ENCODE results near the gene DNER. TPM values are rescaled to one million over a fixed set of nuclear protein-coding genes. Genes with fewer than 3 reads are reported as not detected.
A peak's percentile ranks its signal among the peaks of the same experiment; 100 is the strongest.
"Not testable (repeated sequence)": the region's sequence is repeated elsewhere in the genome, so short reads cannot be mapped to it uniquely, and the experiment has no call there.

The DNER gene
- total RNA-seq, 8 experiments from 2014 or later = 0.52 to 102 (median 62.3) TPM

- H3K4me1 ChIP-seq (replicated peaks in 1 of 2) = peaks cover 2 to 6% of the 10 kb centered on the region in 2 donors
- ATAC-seq (replicated peaks in 6 of 8) = no peak
- H3K27ac ChIP-seq = no peak overlapping the region
- in situ Hi-C loops (cut with MboI; ENCODE audit: low pct_unique_long_range_greater_than_20kb in 2 of 9, low sequenced_read_pairs in 9 of 9, unreplicated experiment in 9 of 9) = no loop called here
- no peak overlapping the region for H3K4me3 ChIP-seq
- 17 to 100% (median 83%) methylated on average over 1 to 3 of the region's 3 CpGs; no CpG with 5 or more reads in 1 of the 10 experiments for WGBS, 10 experiments
Measured at GRCh38 chr2:229403296-229403695, 311.1 kb downstream of the DNER start.

GRCh38 chr2:229401171-229401865 lies 313.0 kb downstream of the DNER start:
- in situ Hi-C loops (cut with MboI; ENCODE audit: low pct_unique_long_range_greater_than_20kb in 2 of 9, low sequenced_read_pairs in 9 of 9, unreplicated experiment in 9 of 9) = no loop called here
- Histone ChIP-seq H3K4me3 (no peak overlapping the region), H3K27ac (no peak overlapping the region)

GRCh38 chr2:229393926-229394325 lies 320.4 kb downstream of the DNER start:
- ATAC-seq (replicated peaks in 6 of 8) = no peak
- 69 to 100% (median 97%) methylated on average over 1 to 4 of the region's 4 CpGs; no CpG with 5 or more reads in 2 of the 10 experiments for WGBS, 10 experiments
- in situ Hi-C loops (cut with MboI; ENCODE audit: low pct_unique_long_range_greater_than_20kb in 2 of 9, low sequenced_read_pairs in 9 of 9, unreplicated experiment in 9 of 9) = no loop called here
- H3K4me3 ChIP-seq = no peak overlapping the region
- no peaks in the 10 kb centered on the region for H3K4me1 ChIP-seq (replicated peaks in 1 of 2)
- H3K27ac ChIP-seq = no peak overlapping the region

More at GRCh38 chr2:229401171-229401865, 313.0 kb downstream of the DNER start:
- no peaks in the 10 kb centered on the region for H3K4me1 ChIP-seq (replicated peaks in 1 of 2)
- ATAC-seq (replicated peaks in 6 of 8) = no peak
- WGBS, 10 experiments = 10 to 82% (median 59%) methylated on average over 1 to 4 of the region's 4 CpGs

GRCh38 chr2:229392196-229392595 lies 322.2 kb downstream of the DNER start:
- Histone ChIP-seq H3K27ac (no peak overlapping the region), H3K4me1 (replicated peaks in 1 of 2) (no peaks in the 10 kb centered on the region), H3K4me3 (no peak overlapping the region)
- WGBS, 10 experiments = 0 to 100% (median 86%) methylated on average over 1 to 2 of the region's 2 CpGs; no CpG with 5 or more reads in 3 of the 10 experiments
- in situ Hi-C loops (cut with MboI; ENCODE audit: low pct_unique_long_range_greater_than_20kb in 2 of 9, low sequenced_read_pairs in 9 of 9, unreplicated experiment in 9 of 9) = no loop called here
- no peak for ATAC-seq (replicated peaks in 6 of 8)

- Histone ChIP-seq H3K27ac (no peak overlapping the region), H3K4me3 (no peak overlapping the region), H3K4me1 (replicated peaks in 1 of 2) (no peaks in the 10 kb centered on the region)
- in situ Hi-C loops (cut with MboI; ENCODE audit: low pct_unique_long_range_greater_than_20kb in 2 of 9, low sequenced_read_pairs in 9 of 9, unreplicated experiment in 9 of 9) = no loop called here
- 7 to 100% (median 79%) methylated on average over 1 to 4 of the region's 4 CpGs for WGBS, 10 experiments
- no peak for ATAC-seq (replicated peaks in 6 of 8)
Measured at GRCh38 chr2:229388731-229389130, 325.6 kb downstream of the DNER start.

GRCh38 chr2:229387866-229388265 lies 326.5 kb downstream of the DNER start:
- in situ Hi-C loops (cut with MboI; ENCODE audit: low pct_unique_long_range_greater_than_20kb in 2 of 9, low sequenced_read_pairs in 9 of 9, unreplicated experiment in 9 of 9) = no loop called here
- ATAC-seq (replicated peaks in 6 of 8) = no peak
- Histone ChIP-seq H3K4me3 (no peak overlapping the region), H3K27ac (no peak overlapping the region), H3K4me1 (replicated peaks in 1 of 2) (no peaks in the 10 kb centered on the region)
- WGBS, 10 experiments = 0 to 100% (median 68%) methylated on average over 1 to 5 of the region's 5 CpGs; no CpG with 5 or more reads in 2 of the 10 experiments

GRCh38 chr2:229380101-229380625 lies 334.2 kb downstream of the DNER start:
- no peaks in the 10 kb centered on the region for H3K4me1 ChIP-seq (replicated peaks in 1 of 2)
- no peak overlapping the region for H3K27ac ChIP-seq
- ATAC-seq (replicated peaks in 6 of 8) = no peak
- WGBS, 10 experiments = 75 to 100% (median 93%) methylated on average over 2 to 5 of the region's 5 CpGs; no CpG with 5 or more reads in 1 of the 10 experiments
- in situ Hi-C loops (cut with MboI; ENCODE audit: low pct_unique_long_range_greater_than_20kb in 2 of 9, low sequenced_read_pairs in 9 of 9, unreplicated experiment in 9 of 9) = no loop called here
- no peak overlapping the region for H3K4me3 ChIP-seq

- no peaks in the 10 kb centered on the region for H3K4me1 ChIP-seq (replicated peaks in 1 of 2)
- in situ Hi-C loops (cut with MboI; ENCODE audit: low pct_unique_long_range_greater_than_20kb in 2 of 9, low sequenced_read_pairs in 9 of 9, unreplicated experiment in 9 of 9) = no loop called here
- no peak overlapping the region for H3K27ac ChIP-seq
- no peak for ATAC-seq (replicated peaks in 6 of 8)
- H3K4me3 ChIP-seq = no peak overlapping the region
- 0 to 80% (median 76%) methylated on average over 1 to 2 of the region's 3 CpGs; no CpG with 5 or more reads in 4 of the 10 experiments for WGBS, 10 experiments
Measured at GRCh38 chr2:229378386-229378785, 336.0 kb downstream of the DNER start.

- Histone ChIP-seq H3K27ac (no peak overlapping the region), H3K4me1 (replicated peaks in 1 of 2) (no peaks in the 10 kb centered on the region), H3K4me3 (no peak overlapping the region)
- in situ Hi-C loops (cut with MboI; ENCODE audit: low pct_unique_long_range_greater_than_20kb in 2 of 9, low sequenced_read_pairs in 9 of 9, unreplicated experiment in 9 of 9) = no loop called here
- peak in 2 of 8 experiments; percentile 64 to 72 for ATAC-seq (replicated peaks in 6 of 8)
- WGBS, 10 experiments = 20 to 100% (median 89%) methylated on average over 1 of the region's 1 CpG; no CpG with 5 or more reads in 5 of the 10 experiments
Measured at GRCh38 chr2:229376866-229377265, 337.5 kb downstream of the DNER start.

GRCh38 chr2:229375251-229375650 lies 339.1 kb downstream of the DNER start:
- in situ Hi-C loops (cut with MboI; ENCODE audit: low pct_unique_long_range_greater_than_20kb in 2 of 9, low sequenced_read_pairs in 9 of 9, unreplicated experiment in 9 of 9) = no loop called here
- H3K4me3 ChIP-seq = no peak overlapping the region
- no peak for ATAC-seq (replicated peaks in 6 of 8)

GRCh38 chr2:229373311-229373710 lies 341.0 kb downstream of the DNER start:
- H3K4me1 ChIP-seq (replicated peaks in 1 of 2); H3K27ac ChIP-seq; ATAC-seq (replicated peaks in 6 of 8); in situ Hi-C loops (cut with MboI; ENCODE audit: low pct_unique_long_range_greater_than_20kb in 2 of 9, low sequenced_read_pairs in 9 of 9, unreplicated experiment in 9 of 9); H3K4me3 ChIP-seq: not testable (repeated sequence)
- WGBS, 10 experiments = 11 to 90% (median 76%) methylated on average over 2 to 4 of the region's 4 CpGs

More at GRCh38 chr2:229375251-229375650, 339.1 kb downstream of the DNER start:
- Histone ChIP-seq H3K4me1 (replicated peaks in 1 of 2) (no peaks in the 10 kb centered on the region), H3K27ac (no peak overlapping the region)

GRCh38 chr2:229372207-229372606 lies 342.1 kb downstream of the DNER start:
- in situ Hi-C loops (cut with MboI; ENCODE audit: low pct_unique_long_range_greater_than_20kb in 2 of 9, low sequenced_read_pairs in 9 of 9, unreplicated experiment in 9 of 9) = no loop called here

GRCh38 chr2:229371086-229371485 lies 343.3 kb downstream of the DNER start:
- in situ Hi-C loops (cut with MboI; ENCODE audit: low pct_unique_long_range_greater_than_20kb in 2 of 9, low sequenced_read_pairs in 9 of 9, unreplicated experiment in 9 of 9) = no loop called here
- peak in 1 of 8 experiments; percentile 32 for ATAC-seq (replicated peaks in 6 of 8)
- WGBS, 10 experiments = 47 to 93% (median 75%) methylated on average over 2 to 3 of the region's 3 CpGs; no CpG with 5 or more reads in 5 of the 10 experiments
- no peak overlapping the region for H3K27ac ChIP-seq
- H3K4me3 ChIP-seq = no peak overlapping the region
- H3K4me1 ChIP-seq (replicated peaks in 1 of 2) = no peaks in the 10 kb centered on the region

More at GRCh38 chr2:229372207-229372606, 342.1 kb downstream of the DNER start:
- WGBS, 10 experiments = 48 to 94% (median 80%) methylated on average over 1 to 3 of the region's 3 CpGs; no CpG with 5 or more reads in 2 of the 10 experiments
- no peak for ATAC-seq (replicated peaks in 6 of 8)
- H3K4me1 ChIP-seq (replicated peaks in 1 of 2) = no peaks in the 10 kb centered on the region
- H3K27ac ChIP-seq = no peak overlapping the region
- H3K4me3 ChIP-seq = no peak overlapping the region

Measured in motor neuron (in vitro differentiated cells).